Epithelial cell of esophagus (primary cell): ENCODE data around the gene PRDM16.

Source experiments
- DNase-seq: peaks from one replicate; pipeline ENCODE4 v3.0.0; 2010; ENCODE audit warnings: low read depth
- H3K4me3 ChIP-seq: 2 replicates; pipeline ENCODE4 v1.5.1; 2011; ENCODE audit warnings: mild to moderate bottlenecking, low read length, control low read depth
- CTCF ChIP-seq: IDR thresholded peaks from 2 replicates; pipeline ENCODE4 v1.5.1; 2011; ENCODE audit warnings: low read depth, mild to moderate bottlenecking, low read length, control low read depth, inconsistent platforms; ENCODE audit not compliant: insufficient read depth; ENCODE audit errors: missing control alignments

The PRDM16 gene

DNA sequence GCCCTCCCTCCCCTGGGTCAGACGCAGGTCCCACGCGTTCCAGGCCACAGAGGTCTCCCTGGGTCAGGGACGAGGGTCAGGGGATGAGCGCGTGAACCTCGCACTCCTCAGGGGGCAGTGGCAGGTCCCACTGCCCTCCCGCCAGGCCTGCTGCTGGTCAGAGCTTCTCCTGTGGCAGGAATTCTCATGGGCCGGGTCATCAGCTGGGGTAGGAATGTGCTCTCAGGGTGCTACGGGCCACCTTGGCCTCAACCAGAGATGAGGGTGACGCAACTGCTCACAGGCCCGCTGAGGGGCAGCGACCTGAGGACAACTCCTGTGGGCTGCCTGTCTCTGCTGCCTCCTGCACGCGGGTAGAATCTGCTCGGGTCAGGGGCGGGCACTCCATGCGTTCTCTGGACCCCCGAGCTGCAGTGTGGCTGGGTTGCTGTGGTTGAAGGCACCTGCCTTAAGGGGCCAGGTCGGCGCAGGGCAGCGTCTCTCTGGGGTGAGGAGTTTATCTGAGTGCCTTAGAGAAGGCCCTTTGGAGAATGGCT, 128.8 kb downstream of the PRDM16 start:
- TF ChIP-seq CTCF = no peak
- DNase-seq = no peak
- no peak overlapping the region for H3K4me3 ChIP-seq

DNA sequence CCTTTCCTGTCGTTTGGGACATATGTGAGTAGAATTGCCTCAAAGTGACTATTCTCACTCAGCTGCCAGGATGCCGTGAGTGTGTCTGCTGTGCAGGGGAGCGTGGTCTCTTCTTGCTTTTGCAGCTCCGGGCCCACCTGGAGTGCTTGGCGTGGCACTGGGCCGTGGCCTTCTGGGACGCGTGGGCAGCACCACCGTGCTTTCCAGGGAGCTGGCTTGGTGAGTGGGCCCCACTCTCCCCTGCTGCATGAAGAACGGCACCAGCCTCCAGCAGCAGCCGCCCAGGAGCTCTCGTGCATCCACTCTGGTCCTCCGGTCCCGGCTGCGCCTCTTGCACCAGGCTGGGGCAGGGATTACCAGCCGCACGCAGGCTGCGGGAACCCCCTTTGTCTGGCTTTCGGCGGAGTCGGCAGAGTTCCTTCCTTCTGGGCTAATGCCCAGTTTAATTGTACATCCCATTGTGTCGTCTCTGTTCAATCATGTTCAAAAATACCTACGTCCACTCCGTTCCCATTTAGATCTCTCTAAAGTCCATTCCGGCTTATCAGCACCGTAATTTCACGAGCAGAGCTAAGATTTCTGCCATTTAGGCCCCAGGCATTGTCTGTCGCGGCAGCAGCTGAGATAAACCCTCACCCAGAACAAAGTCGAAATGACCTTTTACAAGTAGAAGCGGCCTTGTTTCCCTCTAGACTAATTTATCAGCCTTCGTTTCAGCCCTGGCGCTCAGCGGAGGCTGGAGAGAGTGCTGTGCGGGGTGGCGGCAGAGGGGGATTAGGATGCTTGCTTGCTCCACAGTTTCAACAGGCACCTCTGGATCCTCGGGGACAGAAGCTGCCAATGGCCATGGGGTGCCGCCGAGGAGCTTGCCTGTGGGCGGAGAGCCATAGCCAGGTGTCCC, 129.6 kb downstream of the PRDM16 start:
- no peak for TF ChIP-seq CTCF
- no peak for DNase-seq

DNA sequence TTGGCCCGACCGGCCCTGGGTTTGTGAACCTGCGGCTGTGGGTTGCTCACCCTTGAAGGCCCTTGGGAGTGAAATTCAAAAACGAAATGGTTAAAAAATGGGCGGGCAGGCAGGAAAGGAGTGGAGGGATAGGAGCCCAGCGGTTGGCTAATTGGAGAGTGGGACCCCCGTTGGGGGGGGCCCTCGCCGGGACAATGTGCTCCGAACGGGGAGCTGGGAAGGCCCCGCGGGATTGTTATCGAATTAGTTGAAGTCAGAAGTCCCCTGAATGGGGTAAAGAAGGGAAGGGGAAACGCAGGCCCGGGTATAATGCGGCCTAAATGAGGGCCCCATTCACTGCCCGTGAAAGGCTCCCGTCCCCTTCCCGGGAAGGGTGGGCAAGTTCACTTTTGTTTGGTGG, 135.7 kb downstream of the PRDM16 start:
- no peak overlapping the region for H3K4me3 ChIP-seq
- no peak for TF ChIP-seq CTCF
- DNase-seq = no peak

More for the DNA sequence above, 129.6 kb downstream of the PRDM16 start:
- H3K4me3 ChIP-seq = no peak overlapping the region

GRCh38 chr1:3205815-3206214, 136.8 kb downstream of the PRDM16 start:
- TF ChIP-seq CTCF = no peak
- H3K4me3 ChIP-seq = no peak overlapping the region
- DNase-seq = no peak

DNA sequence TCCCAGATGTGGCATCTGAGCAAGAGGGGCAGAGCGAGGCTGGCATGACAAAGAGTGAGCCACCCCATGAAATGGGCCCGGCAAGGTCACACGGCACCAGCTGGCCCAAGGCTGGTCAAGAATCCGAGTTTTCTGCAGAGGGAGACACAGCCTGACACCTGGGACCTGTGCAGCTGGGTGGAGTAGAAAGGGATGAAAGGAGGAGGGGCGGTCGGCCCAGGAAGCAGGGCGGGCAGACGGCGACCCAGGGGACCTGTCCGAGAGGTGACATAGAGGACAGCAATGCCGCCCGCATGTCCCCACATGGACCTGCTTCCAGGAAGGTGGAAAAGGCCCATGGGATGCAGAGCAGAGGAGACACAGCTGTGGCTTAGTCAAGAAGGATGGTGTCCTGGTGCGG, 137.7 kb downstream of the PRDM16 start:
- DNase-seq = no peak
- H3K4me3 ChIP-seq = no peak overlapping the region

DNA sequence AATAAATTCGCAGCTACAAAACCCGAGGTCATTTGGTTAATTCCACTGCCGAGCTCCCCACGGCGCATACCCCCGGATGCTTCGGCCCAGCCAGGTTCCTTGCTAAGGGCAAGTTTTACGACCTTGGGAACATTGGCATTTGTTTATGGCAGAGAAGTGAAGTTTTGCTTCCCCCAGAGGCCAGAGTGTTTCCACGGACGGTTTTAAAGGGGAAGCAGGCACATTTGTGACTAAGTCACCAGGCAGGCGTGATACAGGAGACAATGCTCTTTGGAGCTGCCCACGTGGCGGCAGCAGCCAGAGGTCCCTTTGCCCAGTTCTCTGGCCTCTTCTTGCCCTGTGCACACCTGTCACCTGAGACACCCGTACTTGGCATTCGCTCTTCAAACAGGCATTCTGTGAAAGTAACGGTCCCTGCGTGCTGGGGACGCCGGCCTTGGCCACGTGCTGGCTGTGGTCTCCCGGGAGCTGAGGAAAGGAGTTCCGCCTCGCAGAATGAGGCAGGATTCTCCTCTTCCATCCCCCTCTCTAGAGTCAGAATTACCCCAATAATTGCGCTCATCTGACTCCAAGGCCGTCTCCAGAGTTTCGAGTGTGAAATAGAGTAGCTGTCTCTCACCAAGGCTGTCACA, 138.3 kb downstream of the PRDM16 start:
- H3K4me3 ChIP-seq = no peak overlapping the region
- no peak for DNase-seq
- TF ChIP-seq CTCF = no peak

More for the DNA sequence above, 137.7 kb downstream of the PRDM16 start:
- TF ChIP-seq CTCF = no peak
